HG03460 (cell line): ENCODE measurements around the gene GTF2E1.
"Not testable (repeated sequence)": the region's sequence is repeated elsewhere in the genome, so short reads cannot be mapped to it uniquely, and the experiment has no call there.

Experiments used
- ATAC-seq: cut with Tn5 transposase; IDR thresholded peaks from one replicate; pipeline ENCODE4 v1.9.1; 2021; ENCODE audit not compliant: unreplicated experiment

GTF2E1 gene

GRCh38 chr3:120753810-120754209, 11.3 kb downstream of the GTF2E1 start:
- ATAC-seq = no peak

- no peak for ATAC-seq
Measured at GRCh38 chr3:120756061-120756460, 13.5 kb downstream of the GTF2E1 start.

DNA sequence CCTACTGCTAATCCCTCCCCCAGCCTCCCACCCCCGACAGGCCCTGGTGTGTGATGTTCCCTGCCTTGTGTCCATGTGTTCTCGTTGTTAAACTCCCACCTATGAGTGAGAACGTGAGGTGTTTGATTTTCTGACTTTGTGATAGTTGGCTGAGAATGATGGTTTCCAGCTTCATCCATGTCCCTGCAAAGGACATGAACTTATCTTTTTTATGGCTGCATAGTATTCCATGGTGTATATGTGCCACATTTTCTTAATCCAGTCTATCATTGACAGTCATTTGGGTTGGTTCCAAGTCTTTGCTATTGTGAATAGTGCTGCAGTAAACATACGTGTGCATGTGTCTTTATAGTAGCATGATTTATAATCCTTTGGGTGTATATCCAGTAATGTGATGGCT, 16.0 kb downstream of the GTF2E1 start:
- ATAC-seq = not testable (repeated sequence)

DNA sequence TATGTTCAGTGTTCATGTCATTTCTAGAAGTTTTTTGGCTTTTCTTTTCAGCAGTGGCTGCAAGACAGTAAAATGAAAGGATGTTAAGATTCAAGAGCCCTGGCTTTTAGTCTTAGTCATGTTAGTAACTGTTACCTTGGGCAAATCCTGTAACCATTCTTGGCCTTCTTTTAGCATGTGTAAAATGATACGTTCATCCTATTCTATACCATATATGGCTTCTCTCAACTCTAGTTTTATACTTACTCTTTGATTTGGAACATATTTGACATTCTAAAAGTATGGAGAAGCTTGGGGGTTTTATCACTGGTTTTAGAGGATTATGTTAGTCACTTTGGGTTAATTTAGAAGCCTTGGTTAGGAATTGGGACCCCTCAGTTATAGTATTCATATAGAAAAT, 20.1 kb downstream of the GTF2E1 start:
- ATAC-seq = no peak

GRCh38 chr3:120763601-120764000, 21.1 kb downstream of the GTF2E1 start:
- peak; percentile 78 for ATAC-seq

GRCh38 chr3:120764206-120764605, 21.7 kb downstream of the GTF2E1 start:
- ATAC-seq = peak; percentile 5

DNA sequence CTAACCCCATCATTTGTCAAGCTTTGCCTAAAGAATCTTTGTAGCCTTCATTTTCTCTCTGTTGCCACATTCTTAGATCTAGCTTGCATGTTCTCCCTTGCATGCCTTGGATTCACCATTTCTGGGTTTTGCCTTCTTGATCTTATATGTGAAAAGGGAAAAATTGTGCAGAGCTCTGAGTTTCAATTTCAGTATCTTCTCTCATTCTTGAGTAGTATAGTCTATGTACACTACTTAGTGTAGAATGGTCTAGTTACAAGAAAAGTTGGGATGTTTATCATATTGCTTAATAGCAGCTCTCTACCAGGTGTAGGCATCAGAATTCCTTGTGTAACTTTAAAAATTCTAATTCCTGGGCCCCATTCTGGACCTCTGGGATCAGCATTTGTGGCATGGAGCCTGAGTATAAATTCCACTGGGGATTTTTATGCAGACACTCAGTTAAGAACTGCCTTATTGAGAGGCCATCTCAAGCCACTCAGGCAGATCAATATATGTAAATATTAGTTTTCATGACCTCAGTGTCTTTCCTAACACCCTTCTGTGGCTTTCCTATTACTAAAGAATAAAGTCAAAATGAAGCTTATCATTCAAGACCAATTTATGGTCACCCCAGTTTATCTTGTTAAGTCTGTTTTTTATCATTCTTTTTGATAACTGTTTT, 23.4 kb downstream of the GTF2E1 start:
- peak; percentile 59 for ATAC-seq

DNA sequence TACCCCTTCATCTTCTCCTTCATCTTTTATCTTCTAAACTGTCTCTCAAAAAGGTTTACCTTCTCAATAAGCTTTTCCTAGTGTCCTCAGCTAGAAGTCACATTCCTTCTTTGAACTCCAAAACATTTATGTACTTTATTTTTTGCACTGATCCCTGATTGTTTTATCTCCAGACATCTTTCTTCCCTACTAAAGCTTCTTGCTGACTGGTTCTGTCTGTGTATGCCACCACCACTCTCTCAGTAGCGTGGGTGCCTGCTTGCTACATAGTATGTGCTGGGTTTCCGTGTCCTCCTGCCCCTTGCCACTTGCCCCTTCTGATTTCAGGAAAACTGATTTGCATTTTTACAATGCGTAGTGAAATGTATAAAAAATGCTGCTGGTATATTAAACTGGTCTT, 24.0 kb downstream of the GTF2E1 start:
- ATAC-seq = no peak

- no peak for ATAC-seq
Measured at GRCh38 chr3:120767106-120767505, 24.6 kb downstream of the GTF2E1 start.

DNA sequence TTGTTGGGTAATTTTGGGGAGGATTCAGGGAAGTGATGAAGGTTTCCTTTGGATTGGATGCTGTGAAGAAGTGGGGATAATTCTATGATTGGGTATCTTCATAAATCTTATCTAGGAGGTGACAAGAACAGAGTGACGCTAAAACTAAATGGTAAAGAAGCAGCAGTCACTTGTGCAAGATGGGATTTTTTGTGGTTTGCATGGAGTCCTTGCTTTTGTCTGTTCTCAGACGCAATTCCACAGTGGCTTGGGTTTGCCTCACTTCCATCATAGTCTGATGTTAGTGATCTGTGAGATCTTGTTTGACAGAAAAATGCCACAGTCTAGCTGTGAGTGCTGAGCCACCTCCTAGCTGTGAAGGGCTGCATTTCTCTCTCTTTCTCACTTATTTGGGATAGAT, 26.9 kb downstream of the GTF2E1 start:
- no peak for ATAC-seq

DNA sequence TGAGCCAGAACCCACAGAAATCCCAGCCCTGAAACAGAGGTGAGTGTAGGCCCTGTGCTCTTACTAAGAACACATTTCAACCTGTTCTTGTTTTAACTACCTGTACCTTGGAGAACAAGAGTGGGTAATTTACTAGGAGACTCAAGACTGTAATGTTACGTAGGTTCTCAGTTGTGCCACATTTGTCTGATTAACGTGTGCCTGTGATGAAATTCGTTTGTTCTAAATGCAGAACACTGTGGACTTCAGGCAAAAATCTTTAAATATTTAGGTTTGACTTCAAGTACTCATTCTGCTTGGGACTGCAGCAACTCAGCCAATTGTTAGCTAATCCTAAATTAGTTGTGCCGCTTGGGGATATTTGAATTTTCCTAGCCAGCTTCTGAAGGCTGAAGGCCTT, 28.3 kb downstream of the GTF2E1 start:
- no peak for ATAC-seq

DNA sequence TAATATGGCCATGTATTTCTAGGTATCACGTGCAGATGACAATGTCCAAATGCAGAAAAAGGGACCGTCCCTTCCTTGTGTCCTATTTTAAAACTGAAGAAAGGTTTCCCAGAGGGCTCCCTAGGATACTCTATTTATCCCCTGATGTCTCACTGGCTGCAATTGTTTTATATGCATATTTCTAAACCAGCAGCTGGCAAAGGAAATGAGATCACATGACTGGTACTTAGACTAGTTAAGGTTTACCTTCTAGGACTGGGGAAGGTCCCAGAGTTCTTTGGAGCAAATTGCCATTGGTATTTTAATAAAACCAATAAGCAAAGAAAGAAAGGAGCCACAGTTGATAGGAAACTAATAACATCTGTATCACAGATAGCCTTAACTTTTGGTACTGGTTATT, 29.5 kb downstream of the GTF2E1 start:
- no peak for ATAC-seq

- peak; percentile 84 for ATAC-seq
Measured at GRCh38 chr3:120773932-120774331, 31.4 kb downstream of the GTF2E1 start.

- no peak for ATAC-seq
Measured at GRCh38 chr3:120775411-120775810, 32.9 kb downstream of the GTF2E1 start.

DNA sequence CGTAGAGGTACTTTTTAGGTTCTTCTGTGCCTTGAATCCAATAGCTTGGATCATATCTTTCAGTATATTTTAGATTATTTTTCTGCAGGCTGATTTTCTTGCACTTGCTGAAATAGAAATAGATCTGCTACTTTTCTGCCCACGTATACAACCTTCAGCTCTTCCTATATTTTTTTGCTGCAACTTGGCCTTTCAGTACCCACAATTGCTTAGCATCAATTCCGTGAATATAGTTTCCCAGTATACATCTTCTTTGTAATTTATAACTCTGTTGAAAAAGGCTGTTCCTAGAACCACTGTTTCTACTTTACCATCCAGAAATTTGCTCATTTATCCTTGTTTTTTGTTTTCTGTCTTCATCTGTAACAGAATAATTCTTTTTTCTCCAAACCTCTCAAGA, 36.2 kb downstream of the GTF2E1 start:
- no peak for ATAC-seq

GRCh38 chr3:120780977-120781376, 38.4 kb downstream of the GTF2E1 start:
- peak; percentile 93 for ATAC-seq

DNA sequence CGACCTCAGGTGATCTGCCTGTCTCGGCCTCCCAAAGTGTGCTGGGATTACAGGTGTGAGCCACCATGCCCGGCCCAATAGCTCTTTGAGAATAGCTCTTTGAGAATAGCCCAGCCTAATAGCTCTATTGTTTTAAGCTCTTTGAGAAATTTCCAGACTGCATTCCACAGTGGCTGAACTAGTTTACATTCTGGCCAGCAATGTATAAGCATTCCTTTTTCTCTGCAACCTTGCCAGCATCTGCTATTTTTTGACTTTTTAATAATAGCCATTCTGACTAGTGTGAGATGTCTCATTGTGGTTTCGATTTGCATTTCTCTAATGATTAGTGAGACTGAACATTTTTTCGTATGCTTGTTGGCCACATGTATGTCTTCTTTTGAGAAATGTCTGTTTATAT, 43.3 kb downstream of the GTF2E1 start:
- peak; percentile 50 for ATAC-seq

- ATAC-seq = no peak
Measured at GRCh38 chr3:120791010-120791409, 48.5 kb downstream of the GTF2E1 start.

- no peak for ATAC-seq
Measured at GRCh38 chr3:120791913-120792312, 49.4 kb downstream of the GTF2E1 start.

DNA sequence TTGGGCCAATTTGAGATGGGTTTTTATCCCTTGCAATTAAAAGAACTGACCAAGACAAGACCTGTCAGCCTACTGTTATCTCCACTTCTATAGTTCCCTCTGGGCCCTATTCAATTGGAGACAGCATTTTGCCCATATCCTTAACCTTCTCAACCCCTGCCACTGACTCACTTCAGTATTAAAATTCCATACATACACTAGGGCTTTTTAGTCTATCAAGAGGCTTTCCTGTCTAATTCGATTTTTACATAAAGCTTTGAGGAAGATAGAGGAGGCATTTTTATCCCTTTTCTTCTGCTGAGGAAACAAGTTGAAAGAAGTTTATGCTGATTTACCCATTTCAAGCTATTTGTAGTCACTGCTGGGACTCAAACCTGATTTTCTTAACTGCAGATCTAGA, 51.1 kb downstream of the GTF2E1 start:
- ATAC-seq = no peak

DNA sequence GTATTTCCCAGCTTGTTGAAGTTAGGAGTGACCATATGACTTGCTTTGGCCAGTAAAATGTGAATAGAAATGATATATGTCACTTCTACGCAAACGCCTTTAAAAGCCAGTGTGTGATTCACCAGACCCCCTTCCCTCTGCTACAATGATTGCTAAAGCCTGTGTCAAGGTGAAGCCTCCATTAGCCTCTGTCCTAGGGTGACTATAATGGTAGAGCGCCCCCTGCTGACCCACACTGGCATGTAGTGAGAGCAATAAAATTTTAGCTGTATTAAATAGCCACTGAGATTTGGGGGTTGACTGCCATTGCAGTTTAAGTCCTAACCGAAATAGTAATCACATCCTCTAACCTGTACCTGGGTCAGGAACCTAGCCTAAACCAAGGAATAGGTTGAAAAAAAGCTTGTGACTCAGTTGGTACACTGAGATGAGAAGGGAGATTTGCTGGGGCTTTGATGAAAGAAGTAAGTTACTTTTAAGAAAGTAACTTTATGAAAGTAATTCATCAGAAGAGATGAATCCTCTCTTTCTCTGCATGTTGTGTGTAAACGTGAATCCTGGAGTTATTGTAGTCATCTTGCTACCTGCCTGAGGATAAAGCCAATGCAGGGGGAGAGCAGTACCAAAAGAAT, 52.6 kb downstream of the GTF2E1 start:
- peak; percentile 92 for ATAC-seq

DNA sequence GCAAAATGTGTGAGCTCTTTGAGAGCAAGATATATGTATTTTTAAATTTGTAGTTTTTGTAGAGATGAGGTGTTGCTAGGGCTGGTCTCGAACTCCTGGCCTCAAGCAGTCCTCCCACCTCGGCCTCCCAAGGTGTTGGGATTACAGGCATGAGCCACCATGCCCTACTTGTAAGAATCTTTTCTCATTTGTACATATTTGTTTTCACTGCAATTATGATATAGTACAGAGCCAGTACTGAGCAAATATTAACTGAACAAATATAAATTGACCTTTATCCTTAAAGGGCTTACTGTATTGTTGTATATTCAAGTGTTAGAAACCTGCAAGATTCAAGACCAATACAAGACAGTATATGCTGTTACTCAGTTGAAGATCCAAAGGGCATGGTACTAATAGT, 53.4 kb downstream of the GTF2E1 start:
- no peak for ATAC-seq

DNA sequence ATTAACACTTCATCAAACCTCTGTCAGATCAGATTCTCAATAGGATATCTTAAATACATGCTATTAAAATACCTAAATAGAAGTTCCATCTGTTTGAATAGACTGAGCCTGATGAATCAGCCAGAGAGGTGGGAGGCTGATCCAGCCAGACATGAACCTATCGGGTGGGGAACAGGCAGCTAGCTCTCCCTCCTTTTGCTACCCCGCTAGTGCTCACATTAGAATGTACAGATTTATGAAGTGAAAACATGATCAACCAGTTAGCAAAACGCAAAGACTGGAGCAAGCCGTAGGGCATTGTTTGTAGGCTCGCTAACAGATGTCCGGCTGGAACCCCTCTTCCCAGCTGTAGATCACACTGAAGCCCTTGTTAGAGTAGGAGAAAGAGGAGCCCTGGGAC, 54.4 kb downstream of the GTF2E1 start:
- no peak for ATAC-seq
